MG63 (cell line): ENCODE measurements around the gene GYG1. TPM values are rescaled to one million over a fixed set of nuclear protein-coding genes. Genes with fewer than 3 reads are reported as not detected.
"Not testable (repeated sequence)": the region's sequence is repeated elsewhere in the genome, so short reads cannot be mapped to it uniquely, and the experiment has no call there.

ENCODE experiments used
- DNase-seq: peaks from one replicate; pipeline ENCODE4 v3.0.0-alpha.2; 2020
- H3K27me3 ChIP-seq: fragments of 250-450 bp; sonication (Bioruptor Pico); 2 replicates; pipeline ENCODE4 v1.5.1; 2020; ENCODE audit warnings: mild to moderate bottlenecking, moderate library complexity
- H3K36me3 ChIP-seq: fragments of 250-450 bp; sonication (Bioruptor Pico); 2 replicates; pipeline ENCODE4 v1.5.1; 2020; ENCODE audit warnings: mild to moderate bottlenecking, moderate library complexity
- H3K4me3 ChIP-seq: fragments of 250-450 bp; sonication (Bioruptor Pico); 2 replicates; pipeline ENCODE4 v1.5.1; 2020; ENCODE audit warnings: mild to moderate bottlenecking, moderate library complexity
- H3K9me3 ChIP-seq: fragments of 250-450 bp; sonication (Bioruptor Pico); 2 replicates; pipeline ENCODE4 v1.5.1; 2020; ENCODE audit warnings: mild to moderate bottlenecking, moderate library complexity
- total RNA-seq: library from RNA; depleted of rRNA; stranded (reverse); fragments of >200 nt; shearing (Covaris generic); gene quantifications from 2 replicates; pipeline ENCODE4 v1.2.3, GENCODE V29; 2014; ENCODE audit warnings: low replicate concordance

GYG1 gene
- total RNA-seq, 1 experiment from 2014 or later, result 76.3 TPM

DNA sequence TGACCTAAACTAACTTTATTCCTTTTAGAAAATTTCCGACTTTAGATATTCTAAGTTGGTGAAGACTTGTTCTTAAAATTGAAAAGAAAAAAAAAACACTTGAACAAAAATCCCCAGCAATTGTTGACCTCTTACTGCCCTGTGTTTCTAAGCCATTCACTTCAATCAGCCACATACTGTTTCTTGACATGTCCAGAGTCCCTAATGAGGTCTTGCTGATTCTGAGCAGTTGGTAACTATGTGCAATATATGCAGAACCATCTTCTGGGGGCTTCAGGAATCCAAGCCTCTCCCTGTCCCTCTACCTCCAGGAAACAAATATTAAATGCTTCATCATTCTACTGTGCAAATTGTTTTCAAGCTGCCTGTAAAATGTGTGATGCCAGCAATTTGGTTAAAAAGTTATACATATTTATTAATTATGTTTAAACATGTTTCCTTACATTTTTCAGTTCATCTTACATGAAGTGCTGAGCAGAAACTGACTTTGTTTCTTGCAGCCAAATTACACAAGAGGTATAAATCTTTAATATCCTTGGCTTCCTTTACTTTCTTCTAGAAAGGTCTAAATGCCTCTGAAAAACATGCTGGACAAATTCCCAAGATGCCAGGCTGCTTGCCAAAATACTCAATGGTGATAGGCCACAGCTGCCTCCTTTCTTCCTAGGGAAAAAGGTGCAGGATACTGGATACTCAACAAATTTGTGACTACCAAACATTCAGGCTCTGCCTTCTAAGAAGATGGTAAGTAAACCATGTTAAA is 19.8 kb upstream of the GYG1 start:
- DNase-seq, result peak; percentile 32
- Histone ChIP-seq H3K27me3 (no peaks in the 10 kb centered on the region), H3K9me3 (no peaks in the 10 kb centered on the region)

DNA sequence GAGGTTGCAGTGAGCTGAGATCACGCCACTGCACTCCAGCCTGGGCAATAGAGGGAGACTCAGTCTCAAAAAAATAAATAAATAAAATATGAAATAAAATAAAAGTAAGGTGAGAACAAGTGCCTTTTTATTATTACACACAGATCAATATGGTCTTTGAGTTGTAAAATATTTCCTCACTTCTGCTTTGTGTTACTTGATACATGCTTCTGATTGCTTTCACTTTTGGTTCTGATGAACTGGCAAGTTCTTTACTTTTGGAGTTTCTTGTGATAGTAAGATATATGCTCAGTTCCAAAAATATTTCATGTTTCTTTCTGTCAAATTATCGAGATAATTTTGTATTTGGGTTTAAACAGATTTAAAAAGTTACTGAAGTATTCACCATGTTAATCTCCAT is 16.6 kb upstream of the GYG1 start:
- no peak for DNase-seq
- Histone ChIP-seq H3K27me3 (no peaks in the 10 kb centered on the region; the same call in 1 of the 2 replicates), H3K9me3 (no peaks in the 10 kb centered on the region; the same call in 1 of the 2 replicates), H3K4me3 (peak overlapping the region; percentile 44), H3K36me3 (no peaks in the 10 kb centered on the region)

More for the DNA sequence above, 19.8 kb upstream of the GYG1 start:
- Histone ChIP-seq H3K4me3 (no peak overlapping the region), H3K36me3 (no peaks in the 10 kb centered on the region)

DNA sequence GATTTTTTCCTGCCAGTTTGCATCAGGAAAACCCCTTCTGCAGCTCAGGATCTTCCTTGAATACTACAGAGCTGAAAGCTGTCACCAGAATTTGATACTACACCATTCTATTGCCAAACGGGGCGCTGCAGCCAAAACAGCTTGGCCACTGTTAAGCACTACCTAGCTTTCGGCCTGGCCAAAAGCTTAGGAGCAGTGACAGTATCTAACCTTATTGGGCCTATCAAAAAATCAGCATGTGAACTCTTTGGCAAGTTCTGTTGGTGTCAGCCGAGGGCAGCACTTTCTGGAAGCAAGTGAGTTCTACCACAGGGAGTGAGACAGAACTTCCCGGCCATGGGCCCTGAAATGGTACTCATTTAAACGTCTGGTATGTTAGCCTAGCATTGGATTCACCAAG is 16.1 kb upstream of the GYG1 start:
- H3K4me3 ChIP-seq, result peak overlapping the region; percentile 44
- no peaks in the 10 kb centered on the region; the same call in 1 of the 2 replicates for H3K9me3 ChIP-seq
- H3K36me3 ChIP-seq, result no peaks in the 10 kb centered on the region
- no peaks in the 10 kb centered on the region; the same call in 1 of the 2 replicates for H3K27me3 ChIP-seq
- peak; percentile 57 for DNase-seq

DNA sequence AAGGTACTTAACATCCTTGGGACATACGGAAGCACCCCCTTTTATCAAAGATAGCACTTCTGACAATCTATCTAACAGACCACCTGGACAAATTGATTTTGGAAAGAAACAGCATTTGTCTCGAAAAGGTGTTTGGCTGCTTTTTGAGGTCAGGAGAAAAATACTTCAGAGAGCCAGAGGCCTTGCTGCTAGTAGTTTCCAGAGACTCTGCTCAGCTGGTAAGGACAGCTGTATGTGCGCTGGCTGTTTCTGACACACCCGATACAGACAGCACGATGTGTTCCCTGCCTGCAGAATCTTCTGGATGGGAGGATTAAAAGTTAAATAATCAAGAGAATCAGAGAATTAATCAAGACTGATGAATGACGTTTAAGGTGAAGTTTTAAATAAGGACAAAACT is 15.6 kb upstream of the GYG1 start:
- Histone ChIP-seq H3K9me3 (no peaks in the 10 kb centered on the region; the same call in 1 of the 2 replicates), H3K27me3 (no peaks in the 10 kb centered on the region; the same call in 1 of the 2 replicates), H3K36me3 (no peaks in the 10 kb centered on the region), H3K4me3 (no peak overlapping the region)
- DNase-seq, result no peak

DNA sequence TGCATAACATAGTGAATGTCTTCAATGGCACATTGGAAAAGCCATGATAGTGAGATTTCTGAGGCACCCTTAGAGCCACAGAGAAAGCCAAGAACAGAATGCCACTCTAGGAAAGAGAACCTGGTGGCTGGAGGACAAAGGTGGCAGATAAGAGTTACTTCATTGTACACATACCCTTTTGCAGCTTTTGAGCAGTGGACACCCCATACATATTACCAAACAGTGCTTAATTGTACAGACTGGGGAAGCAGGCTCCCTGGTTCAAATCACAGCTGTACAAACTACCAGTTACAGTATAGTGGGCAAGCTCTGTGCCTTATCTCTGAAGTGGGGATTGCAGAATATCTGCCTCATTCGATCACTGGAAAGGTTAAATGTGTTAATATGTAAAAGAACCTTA is 10.1 kb upstream of the GYG1 start:
- Histone ChIP-seq H3K9me3 (no peaks in the 10 kb centered on the region; the same call in 1 of the 2 replicates), H3K27me3 (no peaks in the 10 kb centered on the region; the same call in 1 of the 2 replicates), H3K36me3 (no peaks in the 10 kb centered on the region), H3K4me3 (no peak overlapping the region)
- no peak for DNase-seq

DNA sequence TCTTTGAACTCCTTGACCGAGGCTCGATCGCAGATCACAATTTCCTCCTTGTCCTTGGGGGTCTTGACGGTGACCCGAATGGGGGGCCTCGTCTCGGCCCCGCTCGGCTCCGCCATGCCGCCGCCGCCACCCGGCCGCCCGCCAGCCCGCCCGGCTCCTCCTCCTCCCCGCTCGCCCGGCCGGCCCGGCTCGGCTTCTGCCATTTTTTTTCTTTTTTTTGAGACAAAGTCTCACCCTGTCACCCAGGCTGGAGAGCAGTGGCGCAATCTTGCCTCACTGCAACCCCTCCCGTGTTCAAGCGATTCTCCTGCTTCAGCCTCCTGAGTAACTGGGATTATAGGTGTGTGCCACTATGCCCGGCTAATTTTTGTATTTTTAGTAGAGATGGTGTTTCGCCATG is 3.8 kb upstream of the GYG1 start:
- not testable (repeated sequence) for DNase-seq, H3K4me3 ChIP-seq, H3K36me3 ChIP-seq, H3K9me3 ChIP-seq, H3K27me3 ChIP-seq

DNA sequence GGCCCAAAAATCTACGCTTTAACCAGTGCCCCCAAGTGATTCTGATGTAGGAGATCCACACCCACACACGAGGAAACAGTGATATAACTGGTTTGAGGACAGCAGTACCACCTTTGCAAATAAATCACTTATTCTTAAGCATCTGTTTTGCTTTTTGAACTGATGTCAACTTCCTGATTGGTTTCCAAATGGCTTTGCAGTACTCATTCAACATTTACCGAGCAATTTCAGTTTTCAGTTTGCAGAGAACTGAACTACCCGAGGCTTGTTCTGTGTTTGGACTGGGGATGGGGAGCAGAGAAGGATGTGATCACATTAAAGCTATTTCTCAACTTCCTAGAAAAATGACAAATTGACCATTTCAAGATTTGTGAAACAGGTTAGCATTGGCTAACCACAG is 1.1 kb upstream of the GYG1 start:
- Histone ChIP-seq H3K36me3 (peaks cover 14% of the 10 kb centered on the region), H3K9me3 (no peaks in the 10 kb centered on the region), H3K4me3 (no peak overlapping the region), H3K27me3 (no peaks in the 10 kb centered on the region)
- DNase-seq, result no peak

DNA sequence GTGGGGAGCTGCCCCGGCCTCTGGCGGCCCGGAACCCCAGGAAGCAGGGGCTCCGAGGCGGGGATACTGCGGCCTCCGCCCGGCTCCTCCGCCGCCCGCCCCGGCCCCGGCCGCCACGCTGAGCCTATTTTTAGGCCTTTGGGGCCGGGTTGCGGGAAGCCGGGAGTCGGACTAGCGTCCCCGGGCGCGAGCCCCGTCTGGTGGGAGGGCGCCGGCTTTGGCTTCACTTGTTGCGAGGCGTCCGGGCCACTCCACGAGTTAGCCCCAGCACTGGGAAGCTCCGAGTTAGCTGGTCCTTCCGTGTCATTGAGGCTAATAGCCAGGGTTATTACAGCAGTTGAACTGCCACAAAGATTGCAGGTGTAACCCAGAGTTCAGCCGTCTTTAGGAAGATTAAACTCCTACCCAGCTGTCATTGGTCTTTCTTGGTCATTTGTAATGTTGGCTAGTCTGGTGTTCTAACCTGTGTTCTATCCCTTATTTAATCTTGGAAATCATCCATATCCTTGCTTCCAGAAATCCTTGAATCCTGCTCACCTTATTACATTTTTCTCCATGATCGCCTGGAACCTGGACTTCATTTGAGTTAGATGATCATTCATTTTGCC is 791 bp downstream of the GYG1 start:
- peaks cover 32% of the 10 kb centered on the region for H3K36me3 ChIP-seq
- H3K4me3 ChIP-seq, result peak overlapping the region; percentile 78
- H3K27me3 ChIP-seq, result no peaks in the 10 kb centered on the region
- H3K9me3 ChIP-seq, result no peaks in the 10 kb centered on the region
- peak; percentile 67 for DNase-seq

DNA sequence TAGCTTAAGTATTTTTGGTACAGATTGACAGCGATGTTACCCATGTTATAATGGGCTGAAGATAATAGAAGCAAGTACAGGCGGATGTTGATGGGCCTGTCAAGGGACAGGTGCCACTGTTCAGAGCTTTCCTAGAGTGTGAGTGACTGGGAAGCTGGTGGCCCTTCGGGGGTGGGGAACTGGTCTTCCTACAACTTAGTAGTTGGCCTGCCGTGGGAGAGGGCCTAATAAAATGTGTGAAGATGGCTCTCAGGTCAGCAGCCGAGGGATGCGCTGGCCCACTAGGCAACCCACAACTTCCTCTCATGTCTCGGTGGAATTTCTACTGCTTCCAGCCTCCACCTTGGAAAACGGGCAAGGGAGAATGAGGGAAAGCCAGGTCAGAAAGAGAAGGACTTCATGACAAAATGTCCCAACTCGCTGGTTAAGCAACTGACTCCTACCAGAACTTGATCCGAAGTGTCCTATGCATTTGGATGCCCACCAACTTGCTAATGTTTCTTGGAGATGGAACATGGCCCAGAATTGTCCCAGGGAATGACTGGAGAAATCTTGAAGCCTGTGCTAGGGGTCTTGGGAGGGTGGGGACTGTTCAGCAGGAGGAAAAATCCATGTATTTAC is 1.4 kb downstream of the GYG1 start:
- Histone ChIP-seq H3K4me3 (peak overlapping the region; percentile 78), H3K36me3 (peaks cover 33% of the 10 kb centered on the region), H3K9me3 (no peaks in the 10 kb centered on the region), H3K27me3 (no peaks in the 10 kb centered on the region)
- DNase-seq, result no peak

DNA sequence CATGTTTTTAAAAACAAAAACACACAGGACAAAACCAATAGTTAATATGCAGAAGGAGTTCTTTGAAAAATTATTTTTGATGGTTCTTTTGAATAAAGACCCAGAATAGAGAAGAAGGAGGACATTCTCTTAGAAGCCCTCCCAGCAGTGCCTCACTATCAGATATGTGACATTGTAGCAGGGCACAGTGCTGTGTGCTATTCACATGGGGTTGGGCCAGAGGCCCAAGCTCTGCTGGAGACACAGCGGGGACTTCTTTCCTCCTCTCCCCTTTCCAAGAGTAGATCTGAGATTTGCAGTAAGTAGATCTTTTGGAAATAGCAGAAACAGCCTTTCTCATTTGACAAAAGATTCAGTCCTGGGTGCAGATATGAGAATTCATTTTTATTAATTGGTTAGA is 6.3 kb downstream of the GYG1 start:
- no peak overlapping the region for H3K4me3 ChIP-seq
- H3K27me3 ChIP-seq, result no peaks in the 10 kb centered on the region
- DNase-seq, result no peak
- no peaks in the 10 kb centered on the region for H3K9me3 ChIP-seq
- peaks cover 52% of the 10 kb centered on the region for H3K36me3 ChIP-seq

DNA sequence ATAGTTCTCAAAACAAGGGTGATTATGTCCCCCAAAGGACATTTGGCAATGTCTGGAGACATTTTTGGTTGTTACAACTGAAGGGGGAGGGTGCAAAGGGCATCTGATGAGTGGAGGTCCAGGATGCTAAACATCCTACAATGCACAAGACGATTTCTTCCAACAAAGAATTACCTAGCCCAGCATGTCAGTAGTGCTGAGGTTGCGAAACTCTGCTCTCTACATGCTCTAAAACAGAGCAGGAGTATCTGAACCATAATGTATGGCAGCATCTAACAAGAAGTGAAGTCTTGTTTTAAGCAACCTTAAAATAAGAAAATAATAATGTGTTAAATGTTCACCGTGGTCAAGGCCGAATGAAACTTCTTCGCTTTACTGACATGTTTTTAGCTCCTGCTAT is 7.0 kb downstream of the GYG1 start:
- H3K36me3 ChIP-seq, result peaks cover 52% of the 10 kb centered on the region
- H3K4me3 ChIP-seq, result no peak overlapping the region
- H3K9me3 ChIP-seq, result no peaks in the 10 kb centered on the region
- no peaks in the 10 kb centered on the region for H3K27me3 ChIP-seq
- DNase-seq, result no peak

DNA sequence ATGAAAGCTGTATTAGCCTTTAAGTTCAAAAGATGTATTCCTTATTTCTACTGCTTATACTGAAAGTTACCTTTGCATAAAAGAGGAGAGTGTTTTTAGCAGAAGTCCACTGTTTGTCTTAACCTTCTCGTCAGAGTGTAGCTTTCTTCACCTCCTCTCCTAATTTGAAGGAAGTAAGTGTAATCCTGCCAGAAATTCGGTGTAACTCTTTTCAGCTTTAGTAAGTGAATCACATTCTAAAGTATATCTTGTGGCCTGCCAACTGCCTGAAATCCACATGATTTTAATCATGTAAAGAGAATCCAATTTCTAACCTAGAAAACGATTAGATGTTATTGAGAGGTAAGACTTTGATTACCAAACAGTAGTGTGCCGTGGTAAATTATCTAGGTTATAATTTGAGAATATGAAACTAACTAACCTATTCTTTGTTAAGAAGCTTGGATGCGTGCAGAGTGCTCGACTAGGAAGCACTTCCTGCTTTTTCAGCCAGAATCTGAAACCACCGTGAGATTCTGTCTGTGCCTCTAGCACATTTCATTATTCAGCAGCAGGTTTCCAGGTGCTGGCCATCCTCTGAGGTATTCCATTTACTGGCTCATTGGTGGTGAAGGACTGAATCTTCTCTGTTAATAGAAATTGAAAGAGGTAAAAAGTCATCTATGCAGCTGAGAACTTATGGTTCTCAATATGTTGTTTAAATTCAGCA is 7.5 kb downstream of the GYG1 start:
- H3K36me3 ChIP-seq, result peaks cover 47% of the 10 kb centered on the region
- no peak overlapping the region for H3K4me3 ChIP-seq
- H3K27me3 ChIP-seq, result no peaks in the 10 kb centered on the region
- no peak for DNase-seq
- H3K9me3 ChIP-seq, result no peaks in the 10 kb centered on the region

DNA sequence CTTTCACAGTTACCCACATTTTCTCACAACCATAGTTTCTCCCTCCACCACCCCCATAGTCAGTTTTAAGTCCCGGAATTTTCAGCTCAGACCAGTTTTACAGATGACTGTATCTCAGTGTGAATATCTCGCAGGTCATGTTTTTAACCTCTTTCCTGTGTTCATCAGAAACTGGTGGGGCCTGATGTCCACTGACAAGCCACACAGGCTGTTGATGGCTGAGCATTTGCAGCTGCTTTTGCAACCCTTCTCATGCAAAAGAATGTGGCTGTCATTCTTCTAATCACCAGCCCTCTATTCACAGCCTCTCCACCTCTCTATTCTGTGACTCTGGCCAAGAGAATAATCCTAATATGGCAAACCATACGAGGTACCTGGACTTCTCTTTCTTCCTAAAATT is 8.5 kb downstream of the GYG1 start:
- no peak for DNase-seq
- Histone ChIP-seq H3K4me3 (no peak overlapping the region), H3K27me3 (no peaks in the 10 kb centered on the region), H3K36me3 (peaks cover 44% of the 10 kb centered on the region), H3K9me3 (no peaks in the 10 kb centered on the region)

DNA sequence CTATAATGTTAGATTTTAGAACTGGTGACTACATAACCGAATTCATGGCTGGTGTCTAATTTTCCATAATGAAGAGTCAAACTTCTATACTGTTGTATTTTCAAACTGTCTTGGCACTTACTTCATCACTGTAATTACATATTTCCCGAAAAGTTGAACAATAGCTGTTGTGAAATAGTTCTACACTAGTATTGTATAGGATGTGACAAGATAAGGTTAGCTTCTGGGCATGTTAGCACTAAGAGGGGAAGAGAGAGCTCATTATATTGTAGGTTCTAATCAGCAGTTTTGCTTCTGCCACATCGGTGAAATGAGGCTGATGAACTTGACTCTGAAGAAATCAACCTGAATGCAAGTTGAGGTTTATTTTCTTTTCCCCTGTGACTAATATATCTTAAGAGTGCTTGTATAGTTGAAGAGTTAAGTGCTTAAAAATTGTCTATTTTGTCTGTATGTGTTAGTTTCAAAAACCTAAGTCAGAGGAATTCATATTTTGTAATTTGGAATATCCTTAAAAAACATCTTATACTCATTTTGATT is 8.9 kb downstream of the GYG1 start:
- no peak overlapping the region for H3K4me3 ChIP-seq
- no peak for DNase-seq

DNA sequence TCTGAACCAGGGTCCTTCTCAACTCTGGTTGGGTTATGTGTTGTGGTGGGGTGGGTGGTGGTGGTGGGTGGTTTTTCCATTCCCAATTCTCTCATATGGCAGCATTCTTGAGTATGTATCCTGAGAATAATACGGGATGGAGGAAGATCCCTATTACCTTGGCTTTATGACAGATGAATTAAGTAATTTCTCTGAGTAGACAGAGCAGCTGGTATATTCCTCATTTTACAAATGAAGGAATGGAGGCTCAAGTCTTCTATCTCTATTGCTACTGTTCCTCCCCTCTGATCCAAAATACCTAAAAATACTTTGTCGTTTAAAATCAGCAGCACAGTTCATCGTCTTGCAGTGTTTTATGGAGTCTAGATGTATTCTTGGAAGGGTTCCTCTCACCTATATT is 10.4 kb downstream of the GYG1 start:
- Histone ChIP-seq H3K4me3 (no peak overlapping the region), H3K27me3 (no peaks in the 10 kb centered on the region), H3K9me3 (no peaks in the 10 kb centered on the region), H3K36me3 (peaks cover 38% of the 10 kb centered on the region)
- no peak for DNase-seq

More for the DNA sequence above, 8.9 kb downstream of the GYG1 start:
- H3K27me3 ChIP-seq, result no peaks in the 10 kb centered on the region
- H3K36me3 ChIP-seq, result peaks cover 42% of the 10 kb centered on the region
- no peaks in the 10 kb centered on the region for H3K9me3 ChIP-seq

DNA sequence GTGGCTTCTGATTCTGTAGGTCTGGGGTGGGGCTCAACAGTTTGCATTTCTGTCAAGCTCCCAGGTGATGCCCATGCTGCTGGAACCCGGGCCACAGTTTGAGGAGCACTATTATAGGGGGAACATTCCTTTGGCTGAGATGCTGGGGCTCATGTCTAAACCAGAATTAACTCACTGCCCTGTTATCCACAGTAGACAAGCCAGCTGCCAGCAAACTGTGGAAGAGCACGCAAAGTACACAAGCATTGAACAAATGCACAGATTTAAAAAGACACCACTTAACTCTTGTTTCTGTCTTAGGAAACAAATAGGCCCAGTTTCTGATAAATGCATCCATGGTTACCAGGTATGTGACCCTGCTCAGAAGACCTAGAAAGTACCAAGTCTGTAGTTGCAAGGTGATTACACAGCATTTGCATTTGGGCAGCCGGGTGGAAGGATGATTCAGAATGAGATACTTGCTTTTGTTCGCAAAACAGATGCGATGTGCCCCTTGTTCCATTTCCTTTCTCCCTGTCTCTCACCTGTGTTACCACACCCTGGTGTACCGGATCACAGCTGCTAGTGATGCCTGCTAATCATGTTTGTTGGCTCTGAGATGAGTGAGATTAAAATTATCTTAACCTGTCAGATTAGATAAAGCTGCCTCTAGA is 12.4 kb downstream of the GYG1 start:
- no peak overlapping the region for H3K4me3 ChIP-seq
- H3K27me3 ChIP-seq, result no peaks in the 10 kb centered on the region
- H3K36me3 ChIP-seq, result peaks cover 42% of the 10 kb centered on the region
- DNase-seq, result no peak
- H3K9me3 ChIP-seq, result no peaks in the 10 kb centered on the region
